ENCODE data around the gene PIK3R5.
"Not testable (repeated sequence)": the region's sequence is repeated elsewhere in the genome, so short reads cannot be mapped to it uniquely, and the experiment has no call there.

PIK3R5 gene

DNA sequence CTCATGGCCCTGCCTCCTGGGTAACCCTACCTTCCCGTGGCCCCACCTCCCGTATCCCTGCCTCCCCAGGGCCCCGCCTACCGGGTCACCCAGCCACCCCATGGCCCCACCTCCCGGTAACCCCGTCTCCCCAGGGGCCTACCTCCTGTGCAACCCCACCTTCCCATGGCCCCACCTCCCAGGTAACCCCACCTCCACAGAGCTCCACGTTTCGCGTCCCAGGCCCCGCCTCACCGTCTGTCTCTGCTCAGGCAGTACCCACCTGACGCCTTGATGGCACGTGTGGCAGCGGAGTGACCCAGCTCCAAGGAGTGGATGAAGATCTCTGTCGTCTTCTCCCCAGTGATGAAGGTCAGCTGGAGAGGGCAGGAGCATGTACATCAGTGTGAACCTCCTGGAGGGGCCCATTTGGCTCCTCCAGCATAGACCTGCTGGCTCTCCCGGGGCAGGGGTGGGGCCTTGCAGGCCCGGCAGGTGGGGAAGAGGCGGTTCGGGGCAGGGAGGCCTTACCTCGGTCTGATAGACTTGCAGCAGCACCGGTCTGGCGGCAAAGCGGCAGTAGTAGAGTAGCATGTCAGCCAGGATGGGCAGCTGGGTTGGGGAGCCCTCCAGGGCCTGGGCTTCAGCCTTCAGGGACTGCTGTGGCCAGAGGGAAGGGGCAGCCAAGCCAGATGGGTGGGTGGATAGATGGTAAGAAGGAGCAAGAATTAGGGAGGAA is 79.4 kb downstream of the PIK3R5 start:
- DNase-seq (ENCODE audit: low read depth), result no peak
- H3K4me3 ChIP-seq (ENCODE audit: low read length), result no peak overlapping the region
- TF ChIP-seq, protein P1, sequence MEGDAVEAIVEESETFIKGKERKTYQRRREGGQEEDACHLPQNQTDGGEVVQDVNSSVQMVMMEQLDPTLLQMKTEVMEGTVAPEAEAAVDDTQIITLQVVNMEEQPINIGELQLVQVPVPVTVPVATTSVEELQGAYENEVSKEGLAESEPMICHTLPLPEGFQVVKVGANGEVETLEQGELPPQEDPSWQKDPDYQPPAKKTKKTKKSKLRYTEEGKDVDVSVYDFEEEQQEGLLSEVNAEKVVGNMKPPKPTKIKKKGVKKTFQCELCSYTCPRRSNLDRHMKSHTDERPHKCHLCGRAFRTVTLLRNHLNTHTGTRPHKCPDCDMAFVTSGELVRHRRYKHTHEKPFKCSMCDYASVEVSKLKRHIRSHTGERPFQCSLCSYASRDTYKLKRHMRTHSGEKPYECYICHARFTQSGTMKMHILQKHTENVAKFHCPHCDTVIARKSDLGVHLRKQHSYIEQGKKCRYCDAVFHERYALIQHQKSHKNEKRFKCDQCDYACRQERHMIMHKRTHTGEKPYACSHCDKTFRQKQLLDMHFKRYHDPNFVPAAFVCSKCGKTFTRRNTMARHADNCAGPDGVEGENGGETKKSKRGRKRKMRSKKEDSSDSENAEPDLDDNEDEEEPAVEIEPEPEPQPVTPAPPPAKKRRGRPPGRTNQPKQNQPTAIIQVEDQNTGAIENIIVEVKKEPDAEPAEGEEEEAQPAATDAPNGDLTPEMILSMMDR (conservative IDR thresholded peaks at IDR 0.05; ENCODE audit: low read length), result no peak

DNA sequence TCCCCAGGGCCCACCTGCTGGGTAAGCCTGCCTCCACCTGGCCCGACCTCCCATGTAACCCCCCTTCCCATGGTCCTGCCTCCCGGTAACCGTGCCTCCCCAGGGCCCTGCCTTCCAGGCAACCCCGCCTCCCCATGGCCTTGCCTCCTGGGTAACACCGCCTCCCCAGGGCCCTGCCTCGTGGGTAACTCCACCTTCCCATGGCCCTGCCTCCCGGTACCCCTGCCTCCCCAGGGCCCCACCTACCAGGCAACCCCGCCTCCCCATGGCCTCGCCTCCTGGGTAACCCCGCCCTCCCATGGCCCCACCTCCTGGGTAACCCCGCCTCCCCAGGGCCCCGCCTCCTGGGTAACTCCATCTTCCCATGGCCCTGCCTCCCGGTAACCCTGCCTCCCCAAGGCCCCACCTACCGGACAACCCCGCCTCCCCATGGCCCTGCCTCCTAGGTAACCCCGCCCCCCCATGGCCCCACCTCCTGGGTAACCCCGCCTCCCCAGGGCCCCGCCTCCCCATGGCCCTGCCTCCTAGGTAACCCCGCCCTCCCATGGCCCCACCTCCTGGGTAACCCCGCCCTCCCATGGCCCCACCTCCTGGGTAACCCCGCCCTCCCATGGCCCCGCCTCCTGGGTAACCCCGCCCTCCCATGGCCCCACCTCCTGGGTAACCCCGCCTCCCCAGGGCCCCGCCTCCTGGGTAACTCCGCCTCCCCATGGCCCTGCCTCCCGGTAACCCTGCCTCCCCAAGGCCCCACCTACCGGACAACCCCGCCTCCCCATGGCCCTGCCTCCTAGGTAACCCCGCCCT is 80.1 kb downstream of the PIK3R5 start:
- not testable (repeated sequence) for DNase-seq (ENCODE audit: low read depth); H3K4me3 ChIP-seq (ENCODE audit: low read length)

DNA sequence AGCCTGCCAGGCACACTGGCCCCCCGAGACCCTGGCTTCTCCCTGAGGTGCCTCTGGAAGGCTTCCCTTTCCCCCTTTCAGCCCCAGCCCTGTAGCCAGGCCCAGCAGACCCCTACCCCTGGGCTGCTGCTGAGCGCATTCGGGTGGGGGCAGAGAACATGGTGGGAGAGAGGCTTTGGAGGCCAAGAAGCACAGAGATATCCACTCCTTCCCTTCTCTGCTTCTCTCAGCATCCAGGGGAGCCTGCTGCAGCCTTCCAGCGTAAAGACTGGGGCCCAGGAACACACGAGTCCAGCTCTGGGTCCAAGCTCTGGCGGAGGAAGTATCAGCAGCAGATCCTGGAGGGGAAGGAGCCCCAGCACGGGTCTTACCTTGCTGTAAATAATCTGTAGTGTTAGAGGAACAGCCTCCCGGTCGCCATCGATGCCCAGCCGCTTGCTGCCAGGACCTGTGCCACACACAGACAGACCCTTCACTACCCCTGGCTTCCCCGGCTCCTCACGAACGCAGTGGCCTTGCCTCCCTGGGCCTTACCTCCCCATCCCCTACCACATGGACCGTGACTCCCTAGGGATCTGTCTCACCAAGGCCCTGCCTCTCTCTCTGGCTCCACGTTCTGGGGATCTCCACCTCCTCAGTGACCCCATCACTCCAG is 81.0 kb downstream of the PIK3R5 start:
- H3K4me3 ChIP-seq (ENCODE audit: low read length), result no peak overlapping the region
- DNase-seq (ENCODE audit: low read depth), result no peak
- TF ChIP-seq, protein P1 (conservative IDR thresholded peaks at IDR 0.05; ENCODE audit: low read length), result no peak

DNA sequence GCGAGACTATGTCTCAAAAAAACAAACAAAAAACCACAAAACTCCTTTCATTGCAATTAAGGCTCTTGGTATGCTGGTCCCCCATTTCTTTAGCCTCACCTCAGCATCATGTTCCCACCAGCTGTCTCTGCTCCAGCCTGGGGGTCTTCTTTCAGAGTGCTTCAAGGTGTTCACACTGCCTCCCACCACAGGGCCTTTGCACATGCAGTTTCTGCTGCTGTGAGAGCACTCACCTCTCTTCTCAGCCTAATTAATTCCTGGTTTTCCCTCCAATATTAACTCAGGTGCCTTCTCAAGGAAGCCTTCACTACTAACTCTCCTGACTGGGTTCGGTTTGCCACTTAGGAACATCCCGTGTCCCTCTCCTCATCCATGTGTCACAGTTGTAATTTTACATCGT is 82.2 kb downstream of the PIK3R5 start:
- DNase-seq (ENCODE audit: low read depth), result no peak
- H3K4me3 ChIP-seq (ENCODE audit: low read length), result no peak overlapping the region
- TF ChIP-seq, protein P1 (conservative IDR thresholded peaks at IDR 0.05; ENCODE audit: low read length), result no peak

DNA sequence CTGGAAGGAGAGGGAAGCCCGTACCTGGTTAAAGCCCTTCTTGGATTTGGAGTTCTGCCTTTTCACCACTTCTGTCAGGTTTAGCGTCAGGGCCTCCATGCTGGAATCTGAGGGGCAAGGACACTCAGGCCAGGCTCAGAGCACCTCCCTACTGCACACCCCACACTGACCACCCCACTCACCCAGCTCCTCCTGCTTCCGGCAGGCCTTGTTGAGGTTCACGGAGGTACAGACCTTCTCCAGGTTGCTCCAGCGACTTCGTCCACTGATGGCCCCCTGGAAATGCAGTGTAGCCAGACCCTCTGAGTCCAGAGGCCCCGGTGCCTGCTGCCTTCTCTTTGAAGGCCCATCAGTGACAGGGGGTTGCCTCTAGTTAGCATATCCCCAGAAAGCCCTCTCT is 83.9 kb downstream of the PIK3R5 start:
- no peak for DNase-seq (ENCODE audit: low read depth)

DNA sequence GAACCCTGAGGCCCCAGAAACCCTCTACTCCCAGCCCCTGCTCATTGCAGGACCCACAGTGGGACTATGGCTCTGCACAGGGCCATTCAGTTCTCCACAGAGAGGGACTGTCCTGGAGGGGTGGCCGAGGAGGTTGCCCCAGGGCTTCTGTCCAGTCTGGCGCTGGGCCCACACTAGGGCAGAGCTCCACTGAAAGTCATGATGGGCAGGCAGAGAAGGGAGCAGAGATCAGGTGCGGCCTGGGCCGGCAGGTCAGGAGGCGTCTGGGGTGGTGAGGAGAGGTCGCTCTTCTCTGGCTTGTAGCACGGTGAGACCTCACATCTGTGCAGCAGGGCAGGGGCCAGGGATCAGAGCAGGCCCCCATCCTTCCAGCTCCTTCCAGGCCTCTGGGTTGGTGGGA is 85.0 kb downstream of the PIK3R5 start:
- TF ChIP-seq, protein P1 (conservative IDR thresholded peaks at IDR 0.05; ENCODE audit: low read length), result no peak
- DNase-seq (ENCODE audit: low read depth), result no peak
- no peak overlapping the region for H3K4me3 ChIP-seq (ENCODE audit: low read length)

More for the DNA sequence above, 83.9 kb downstream of the PIK3R5 start:
- H3K4me3 ChIP-seq (ENCODE audit: low read length), result no peak overlapping the region
- TF ChIP-seq, protein P1 (conservative IDR thresholded peaks at IDR 0.05; ENCODE audit: low read length), result no peak

DNA sequence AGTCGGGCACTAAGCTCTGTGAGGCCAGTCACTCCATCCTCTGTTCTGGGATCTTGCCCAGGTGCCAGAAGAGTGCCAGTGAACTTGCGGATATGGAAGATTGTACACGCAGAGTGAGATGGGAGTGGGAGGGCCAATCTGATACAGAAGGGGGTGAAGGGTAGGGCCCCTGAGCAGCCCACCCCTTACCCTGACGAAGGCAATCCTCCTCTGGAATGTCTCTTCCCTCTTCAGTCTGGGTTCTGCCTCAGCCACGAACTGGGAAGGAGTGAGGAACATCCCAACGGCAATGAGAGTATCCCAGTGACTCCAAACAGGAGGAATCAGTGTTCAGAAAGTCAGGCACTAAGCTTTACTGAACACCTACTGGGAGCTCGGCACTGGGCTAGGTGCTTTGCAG is 86.1 kb downstream of the PIK3R5 start:
- TF ChIP-seq, protein P1 (conservative IDR thresholded peaks at IDR 0.05; ENCODE audit: low read length), result no peak
- DNase-seq (ENCODE audit: low read depth), result no peak
- H3K4me3 ChIP-seq (ENCODE audit: low read length), result no peak overlapping the region

All from AG10803 (cell line).